GM12878 (cell line): Measurements from ENCODE around the gene CCR5. TPM values are rescaled to one million over a fixed set of nuclear protein-coding genes. Genes with fewer than 3 reads are reported as not detected.

Experiments
- ATAC-seq: fragments of 200-7000 bp; cut with Tn5 transposase; 3 replicates; pipeline ENCODE4 v1.9.1; 2020; ENCODE audit warnings: mild to moderate bottlenecking, moderate library complexity
- BruUV-seq: library from RNA; stranded (reverse); fragments of 400-500 nt; replicated peaks from 2 replicates; lab custom pipeline; 2021; lab: Mats Ljungman, UMichigan
- CTCF ChIA-PET: fragments of 300-600 bp; sonication (Branson Sonifier 250); formaldehyde crosslinking; extraction: SDS; loops from one replicate; lab custom pipeline; 2021; ENCODE audit warnings: inconsistent platforms; lab: Yijun Ruan, JAX
- POLR2A ChIA-PET: fragments of 350-600 bp; formaldehyde crosslinking; extraction: SDS; loops from one replicate; lab custom pipeline; 2021; ENCODE audit warnings: inconsistent platforms; lab: Charles Lee
- RAD21 ChIA-PET: fragments of 300-600 bp; sonication (Branson Sonifier 250); formaldehyde crosslinking; loops from one replicate; lab custom pipeline; 2023; ENCODE audit warnings: antibody characterized with exemption; ENCODE audit not compliant: unreplicated experiment; lab: Charles Lee
- SMC1A ChIA-PET: fragments of 300-600 bp; sonication (Branson Sonifier 250); formaldehyde crosslinking; loops from one replicate; lab custom pipeline; 2023; ENCODE audit not compliant: unreplicated experiment, uncharacterized antibody; lab: Charles Lee
- DNase-seq: peaks from one replicate; pipeline ENCODE4 v3.0.0-alpha.2; 2011; ENCODE audit warnings: low read depth, low spot score
- FAIRE-seq: peaks from 3 replicates; lab custom pipeline; 2011; peaks lifted over from hg19 to GRCh38; lab: Jason Lieb, UNC
- H2AFZ ChIP-seq: 2 replicates; pipeline ENCODE4 v1.6.0; 2011; ENCODE audit warnings: low read depth, low read length, control low read depth; ENCODE audit not compliant: control insufficient read depth
- H3K27ac ChIP-seq: 2 replicates; pipeline ENCODE4 v1.5.1; 2011; ENCODE audit warnings: control low read depth; ENCODE audit not compliant: control insufficient read depth, insufficient read depth
- H3K27me3 ChIP-seq, 2 experiments: replicated peaks in 1 of 2; 2 replicates each; pipeline versions ENCODE4 v1.6.0 to v1.6.1; 2011; ENCODE audit warnings: low read length in 1 of 2; ENCODE audit not compliant: control insufficient read depth in 2 of 2, insufficient read depth in 2 of 2
- H3K36me3 ChIP-seq, 2 experiments: 2 replicates each; pipeline ENCODE4 v1.5.1; 2011; ENCODE audit warnings: low read length in 1 of 2; ENCODE audit not compliant: control insufficient read depth in 2 of 2, insufficient read depth in 2 of 2
- H3K4me1 ChIP-seq: 2 replicates; pipeline ENCODE4 v1.6.1; 2011; ENCODE audit warnings: mild to moderate bottlenecking, low read length, moderate library complexity, mixed read lengths; ENCODE audit not compliant: control insufficient read depth, insufficient read depth
- H3K4me2 ChIP-seq: 2 replicates; pipeline ENCODE4 v1.6.0; 2011; ENCODE audit warnings: control low read depth; ENCODE audit not compliant: control insufficient read depth, insufficient read depth
- H3K4me3 ChIP-seq: fragments of 200-600 bp; sonication (generic); 2 replicates; pipeline ENCODE4 v1.5.1; 2016
- H3K79me2 ChIP-seq: 2 replicates; pipeline ENCODE4 v1.6.0; 2011; ENCODE audit warnings: low read length; ENCODE audit not compliant: control insufficient read depth, insufficient read depth
- H3K9ac ChIP-seq: 2 replicates; pipeline ENCODE4 v1.8.0; 2011; ENCODE audit warnings: low read length, control low read depth, mixed read lengths; ENCODE audit not compliant: control insufficient read depth, insufficient read depth
- H3K9me3 ChIP-seq: replicated peaks from 3 replicates; pipeline ENCODE4 v1.5.1; 2011; ENCODE audit warnings: mild to moderate bottlenecking, low read length; ENCODE audit not compliant: control insufficient read depth, insufficient read depth
- H4K20me1 ChIP-seq: 2 replicates; pipeline ENCODE4 v1.6.0; 2011; ENCODE audit not compliant: control insufficient read depth, insufficient read depth
- CBX5 ChIP-seq: sonication (generic); IDR thresholded peaks from 2 replicates; pipeline ENCODE4 v1.6.1; 2016; ENCODE audit warnings: low read depth, moderate library complexity, mild to moderate bottlenecking, inconsistent platforms
- EP300 ChIP-seq, 2 experiments: fragments of 150-350 bp in 1 of 2; IDR thresholded peaks; 2 replicates each; pipeline ENCODE4 v1.6.1; 2011 to 2012; ENCODE audit warnings: low read depth in 2 of 2, low read length in 2 of 2, borderline replicate concordance in 1 of 2, improper control_type of control experiment in 1 of 2, inconsistent platforms in 1 of 2; ENCODE audit not compliant: control insufficient read depth in 1 of 2
- IKZF1 ChIP-seq: fragments of 450-650 bp; conservative IDR thresholded peaks from 2 replicates; pipeline ENCODE4 v1.6.1; 2017; ENCODE audit warnings: antibody characterized with exemption, mild to moderate bottlenecking
- POLR2A ChIP-seq: IDR thresholded peaks from 2 replicates; pipeline ENCODE4 v1.6.1; 2011; ENCODE audit warnings: low read depth, mild to moderate bottlenecking, low read length
- REST ChIP-seq: IDR thresholded peaks from 2 replicates; pipeline ENCODE4 v1.6.1; 2012; ENCODE audit warnings: mild to moderate bottlenecking, low read depth, low read length
- ZNF217 ChIP-seq: fragments of 450-650 bp; IDR thresholded peaks from 2 replicates; pipeline ENCODE4 v1.6.1; 2017; ENCODE audit warnings: antibody characterized with exemption, mild to moderate bottlenecking
- WGBS: methylation state at CpG from one replicate; pipeline ENCODE4 v1.1.6; 2016; ENCODE audit warnings: low lambda C conversion rate; ENCODE audit not compliant: insufficient replicate concordance, insufficient coverage; ENCODE audit errors: missing lambda C conversion rate; 5-methylcytosine and 5-hydroxymethylcytosine counted together
- in situ Hi-C: fragments of 300-500 bp; cut with MboI; formaldehyde crosslinking; loops from 9 replicates; pipeline ENCODE4 v1.14.3; 2018; ENCODE audit warnings: mixed read lengths
- intact Hi-C: fragments of 100-400 bp; cut with micrococcal nuclease; formaldehyde crosslinking; loops from one replicate; pipeline ENCODE4 v1.14.2; 2022; ENCODE audit not compliant: unreplicated experiment
- polyA plus RNA-seq, 11 experiments: library from polyadenylated mRNA; depleted of rRNA in 4 of 11; unstranded in 6 of 11; stranded (reverse) in 5 of 11; fragments of >200 nt; fragmentation: Nextera tagmentation in 4 of 11; fragmentation: Illumina TruSeq in 1 of 11; extraction: Ambion mirVana in 4 of 11; extraction: Trizol in 1 of 11; gene quantifications; 1 replicate in 1 of 11; 2 replicates in 10 of 11; pipeline versions ENCODE4 v1.2.1 to v1.2.3, GENCODE V29; 2011 to 2016; ENCODE audit warnings: inconsistent platforms in 2 of 11, missing spikeins in 2 of 11, low read depth in 1 of 11
- total RNA-seq, 4 experiments: library from RNA; depleted of rRNA in 3 of 4; stranded (reverse); fragments of >200 nt in 3 of 4; fragmentation: Illumina TruSeq in 1 of 4; extraction: Trizol in 1 of 4; gene quantifications; 2 replicates each; pipeline versions ENCODE4 v1.2.1 to v1.2.3, GENCODE V29; 2013 to 2021

The CCR5 gene
- total and polyA plus RNA-seq, 10 of the 15 experiments (the other 5 are each of a cell fraction or from before 2014, with no cell fraction given), result 0.17 to 1.6 (median 0.82) TPM; not detected in 1

GRCh38 chr3:46393011-46393410 is 22.3 kb downstream of the CCR5 start:
- H3K79me2 ChIP-seq, result no peaks in the 10 kb centered on the region
- POLR2A ChIA-PET, result no interaction called here
- no peak overlapping the region for H3K27ac ChIP-seq
- TF ChIP-seq CBX5 (no peak), ZNF217 (no peak), IKZF1 (no peak), EP300 (IDR thresholded peaks at IDR 0.05; ENCODE audit: borderline replicate concordance in 1 of 2, control insufficient read depth in 1 of 2, low read depth in 2 of 2, low read length in 2 of 2) (no peak), POLR2A (no peak), REST (no peak)
- TF ChIP-seq, all 136 proteins: peak for 0
- Histone ChIP-seq H3K4me3 (no peak overlapping the region), H2AFZ (no peak overlapping the region), H3K9me3 (no peaks in the 10 kb centered on the region; the same call in 2 of the 3 replicates), H3K36me3 (no peaks in the 10 kb centered on the region), H3K4me2 (no peak overlapping the region), H3K27me3 (no peaks in the 10 kb centered on the region; a peak in 1 of 4 replicates), H3K4me1 (peaks cover 20% of the 10 kb centered on the region), H4K20me1 (no peaks in the 10 kb centered on the region), H3K9ac (no peak overlapping the region)
- FAIRE-seq (no peak), ATAC-seq (no peak), DNase-seq (no peak)
- ChIA-PET SMC1A (no interaction called here), RAD21 (interaction anchor here (1.0 kb wide), 1 partner anchor 15 kb away, joined by 3 read pairs; no protein-coding TSS in a partner anchor), CTCF (interaction anchor here (1.4 kb wide), 1 partner anchor 15 kb away, joined by 6 read pairs; no protein-coding TSS in a partner anchor)
- intact Hi-C loops (no loop called here), in situ Hi-C loops (no loop called here)
- no TSS peak for BruUV-seq
- WGBS, result 30% methylated on average over 2 of the region's 2 CpGs
